ENCODE data around the gene FERMT3.
"Not testable (repeated sequence)": the region's sequence is repeated elsewhere in the genome, so short reads cannot be mapped to it uniquely, and the experiment has no call there.

The FERMT3 gene

GRCh38 chr11:64206457-64207255 lies at the start of gene FERMT3:
TSS of gene FERMT3 (plus strand) at chr11:64206721. CDS start at chr11:64207365, 644 bp downstream.
- DNase-seq (ENCODE audit: low read depth): no peak

DNA sequence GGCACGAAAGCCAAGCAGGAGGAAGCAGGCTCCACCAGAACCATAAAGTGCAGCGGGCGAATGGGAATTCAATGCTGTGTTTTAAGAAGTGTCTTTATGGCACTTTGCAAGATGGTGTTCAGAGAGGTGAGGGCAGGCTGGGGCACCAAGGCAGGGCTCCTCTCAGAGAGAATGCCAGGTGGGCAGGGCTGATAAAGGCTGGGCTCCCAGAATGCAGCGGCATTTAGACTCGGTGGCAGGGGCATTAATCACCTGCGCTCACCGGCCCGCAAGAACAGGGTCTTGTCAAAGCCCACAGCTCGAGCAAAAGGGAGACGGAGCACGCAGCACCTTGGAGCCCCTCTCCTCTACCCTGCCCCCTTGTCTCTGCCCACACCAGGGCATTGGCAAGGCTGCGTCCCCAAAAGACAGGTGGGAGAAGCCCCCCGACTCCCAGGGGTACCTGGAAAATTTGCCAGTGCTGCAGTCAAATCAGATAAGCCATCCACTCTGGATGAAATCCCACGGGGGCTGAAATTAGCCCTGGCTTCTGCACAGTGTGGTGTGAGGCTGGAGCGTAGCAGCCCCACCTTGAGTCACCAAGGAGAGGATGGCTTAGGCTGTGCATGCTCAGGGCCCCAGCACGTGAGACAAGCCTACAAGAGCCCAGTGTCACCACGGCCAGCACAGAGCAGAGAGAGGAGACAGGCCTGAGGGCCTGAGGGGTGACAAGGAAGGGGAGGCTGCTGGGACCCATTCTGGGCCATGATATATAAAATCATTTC lies 48.7 kb upstream of the FERMT3 start:
- DNase-seq (ENCODE audit: low read depth): no peak

DNA sequence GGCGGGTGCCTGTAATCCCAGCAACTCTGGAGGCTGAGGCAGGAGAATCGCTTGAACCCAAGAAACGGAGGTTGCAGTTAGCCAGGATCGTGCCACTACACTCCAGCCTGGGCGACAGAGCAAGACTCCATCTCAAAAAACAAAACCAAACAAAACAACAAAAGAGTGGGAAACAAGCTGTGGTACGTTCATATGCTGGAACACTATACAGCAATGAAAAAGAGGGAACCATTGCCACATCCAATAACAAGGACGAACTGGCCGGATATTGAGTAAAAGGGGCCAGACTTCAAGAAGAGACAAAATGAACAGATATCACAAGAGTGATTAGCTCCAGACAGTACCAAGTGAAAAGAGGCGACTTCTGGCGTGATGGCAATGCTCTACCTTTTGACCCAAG lies 45.5 kb upstream of the FERMT3 start:
- no peak for DNase-seq (ENCODE audit: low read depth)

DNA sequence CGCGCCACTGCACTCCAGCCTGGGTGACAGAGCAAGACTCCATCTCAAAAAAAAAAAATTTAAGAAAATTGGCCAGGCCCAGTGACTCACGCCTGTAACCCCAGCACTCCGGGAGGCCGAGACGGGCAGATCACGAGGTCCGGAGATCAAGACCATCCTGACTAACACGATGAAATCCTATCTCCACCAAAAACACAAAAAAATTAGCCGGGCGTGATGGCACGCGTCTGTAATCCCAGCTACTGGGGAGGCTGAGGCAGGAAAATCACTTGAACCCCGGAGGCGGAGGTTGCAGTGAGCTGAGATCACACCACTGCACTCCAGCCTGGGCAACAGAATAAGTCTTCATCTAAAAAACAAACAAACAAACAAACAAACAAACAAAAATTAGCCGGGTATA lies 43.8 kb upstream of the FERMT3 start:
- not testable (repeated sequence) for DNase-seq (ENCODE audit: low read depth)

DNA sequence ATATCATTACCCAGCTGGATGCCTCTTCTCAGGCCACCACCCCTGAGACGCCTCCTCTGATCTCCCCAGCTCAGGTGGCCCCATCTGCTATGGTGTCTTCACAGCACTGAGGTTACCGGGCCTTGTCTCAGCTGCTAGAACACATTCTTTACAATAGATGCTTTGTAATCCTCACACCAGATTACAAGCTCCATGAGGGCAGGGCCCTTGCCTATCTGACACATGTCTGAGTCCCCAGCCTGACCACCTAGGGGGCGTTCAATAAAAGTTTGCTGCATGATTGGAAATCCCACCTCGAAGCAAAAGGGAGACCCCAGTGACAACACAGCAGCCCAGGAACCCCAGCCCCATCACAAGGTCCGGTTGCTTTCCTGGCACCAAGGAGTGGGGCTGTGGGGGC lies 42.6 kb upstream of the FERMT3 start:
- no peak for DNase-seq (ENCODE audit: low read depth)

DNA sequence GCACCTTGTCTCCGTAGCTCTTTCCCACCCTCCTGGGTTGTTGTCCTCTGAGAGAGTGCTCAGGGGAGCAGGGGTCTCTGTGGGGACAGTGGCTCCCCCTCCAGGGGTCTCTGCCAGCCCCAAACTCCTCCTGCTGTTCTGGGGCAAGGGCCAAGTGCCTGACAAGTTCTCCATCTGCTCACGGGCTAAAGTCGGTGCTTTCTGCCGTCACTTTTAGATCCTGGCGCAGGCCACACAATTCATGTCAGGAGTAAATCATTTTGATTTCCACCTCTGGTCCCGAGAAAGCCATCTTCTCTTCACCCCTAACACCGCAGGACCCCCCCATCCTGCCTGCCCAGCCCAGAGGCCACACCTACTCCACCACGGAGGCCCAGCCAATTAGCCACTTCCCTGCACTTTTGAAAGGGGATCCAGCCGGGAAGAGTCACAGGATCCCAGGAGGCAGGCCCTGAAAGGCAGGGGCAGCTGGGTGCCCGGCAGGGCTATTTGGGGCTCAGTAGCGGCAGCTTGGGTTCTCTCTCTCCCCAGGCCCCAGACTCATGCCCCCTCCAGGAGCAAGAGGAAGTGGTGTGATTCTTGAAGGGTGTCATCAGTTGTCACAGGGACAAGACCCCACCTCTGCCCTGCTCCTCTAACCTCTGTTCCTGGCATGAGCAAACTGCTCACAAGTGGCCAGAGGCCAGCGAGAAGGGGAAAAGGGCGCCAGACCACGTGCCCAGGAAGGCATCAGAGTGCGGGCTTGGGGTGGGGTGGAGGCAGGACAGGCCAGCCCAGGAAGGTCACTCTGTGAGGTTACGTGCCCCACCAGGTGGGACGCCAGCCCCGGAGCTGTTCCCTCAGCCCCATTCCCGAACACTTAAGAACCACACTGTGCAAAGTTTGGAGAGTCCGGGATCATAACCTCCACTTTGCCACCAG lies 41.9 kb upstream of the FERMT3 start:
- DNase-seq (ENCODE audit: low read depth): no peak

- no peak for DNase-seq (ENCODE audit: low read depth)
These were observed 41.1 kb upstream of the FERMT3 start for GRCh38 chr11:64165481-64165841.

GRCh38 chr11:64165842-64166635 lies 40.5 kb upstream of the FERMT3 start, which contains the start of gene MACROD1:
TSS of gene MACROD1 (minus strand) at chr11:64166113. CDS start at chr11:64165994, 119 bp downstream.
- peak; percentile 49 for DNase-seq (ENCODE audit: low read depth)

- DNase-seq (ENCODE audit: low read depth): no peak
These were observed 36.1 kb upstream of the FERMT3 start for GRCh38 chr11:64170419-64170818.

DNA sequence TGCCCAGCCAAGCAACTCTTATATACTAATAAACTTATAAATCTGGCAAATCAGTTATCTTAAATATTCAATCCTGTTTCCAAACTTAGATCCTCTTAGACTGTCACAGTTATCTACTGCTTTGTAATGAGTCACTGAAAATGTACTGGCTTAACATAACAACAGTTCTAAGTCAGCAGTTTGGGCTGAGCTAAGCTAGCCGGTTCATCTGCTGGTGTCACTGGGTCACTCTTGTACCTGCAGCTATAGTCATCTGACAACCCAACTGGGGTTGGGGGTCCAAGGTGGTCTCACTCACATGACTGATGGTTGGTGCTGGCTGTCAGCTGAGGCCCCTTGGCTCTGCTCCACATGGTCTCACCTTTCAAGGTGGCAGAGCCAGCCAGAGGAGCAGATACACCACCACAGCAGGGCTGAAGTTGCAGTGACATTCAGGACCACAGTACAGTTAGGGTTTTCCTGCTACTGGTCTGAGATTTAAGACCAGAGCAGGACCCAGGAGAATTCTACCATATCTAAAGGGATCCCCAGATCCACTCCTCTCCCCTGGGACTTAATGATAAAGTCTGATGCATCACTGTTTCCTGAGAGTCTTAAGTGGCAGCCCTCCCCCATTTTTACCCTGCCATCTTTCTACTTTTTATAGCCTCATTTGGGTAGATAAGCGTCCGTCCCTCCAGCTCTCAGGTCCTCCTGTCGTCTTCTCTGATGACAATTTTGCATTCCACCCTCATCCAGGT lies 32.7 kb upstream of the FERMT3 start:
- DNase-seq (ENCODE audit: low read depth): no peak

- DNase-seq (ENCODE audit: low read depth): no peak
These were observed 29.8 kb upstream of the FERMT3 start for GRCh38 chr11:64176751-64177150.

DNA sequence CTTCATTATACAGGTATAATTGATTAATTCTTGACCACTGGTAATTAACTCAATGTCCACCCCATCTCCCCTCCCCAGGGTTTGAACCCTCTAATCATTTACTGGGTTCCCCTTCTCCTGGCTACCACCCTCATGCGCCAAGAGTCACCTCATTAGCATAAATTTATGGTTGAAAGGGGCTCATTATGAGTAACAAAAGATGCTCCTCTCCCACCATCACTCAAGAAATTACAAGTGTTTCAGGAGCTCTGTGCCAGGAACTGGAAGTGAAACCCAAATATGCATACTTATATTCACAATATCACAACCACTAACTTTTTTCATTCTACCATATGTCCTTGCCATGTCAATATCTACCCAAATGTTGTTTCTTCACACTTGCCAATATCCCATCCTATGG lies 28.3 kb upstream of the FERMT3 start:
- no peak for DNase-seq (ENCODE audit: low read depth)

- no peak for DNase-seq (ENCODE audit: low read depth)
These were observed 27.4 kb upstream of the FERMT3 start for GRCh38 chr11:64178951-64179639.

DNA sequence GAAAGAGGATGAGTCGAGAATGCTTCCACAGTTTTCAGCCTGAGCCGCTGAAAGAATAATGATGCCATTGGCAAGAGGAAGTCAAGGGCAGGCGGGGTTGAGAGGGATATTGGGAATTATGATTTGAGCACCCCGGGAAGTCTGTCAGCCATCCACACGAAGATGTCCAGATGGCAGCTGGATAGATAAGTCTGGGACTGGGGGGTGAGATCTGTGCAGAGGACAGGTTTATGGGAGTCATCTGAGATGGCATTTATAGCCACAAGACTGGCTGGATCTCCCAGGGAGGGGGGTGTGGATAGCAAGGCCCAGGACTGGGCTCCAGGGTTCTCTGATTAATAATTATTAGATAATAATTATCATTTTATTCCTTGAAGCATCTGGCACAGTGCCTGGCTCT lies 25.6 kb upstream of the FERMT3 start:
- DNase-seq (ENCODE audit: low read depth): no peak

GRCh38 chr11:64181506-64182411 lies 24.8 kb upstream of the FERMT3 start:
- no peak for DNase-seq (ENCODE audit: low read depth)

- DNase-seq (ENCODE audit: low read depth): no peak
These were observed 22.6 kb upstream of the FERMT3 start for GRCh38 chr11:64183890-64184289.

GRCh38 chr11:64185175-64185692 lies 21.3 kb upstream of the FERMT3 start:
- DNase-seq (ENCODE audit: low read depth): no peak

GRCh38 chr11:64185693-64186491 lies 20.6 kb upstream of the FERMT3 start, which contains the start of gene STIP1:
TSS of gene STIP1 (plus strand) at chr11:64186171. CDS start at chr11:64186262, 91 bp downstream.
- peak; percentile 97 for DNase-seq (ENCODE audit: low read depth)

Measured in stimulated activated CD8-positive, alpha-beta memory T cell treated with anti-CD3 and anti-CD28 coated beads, Interleukin-12 subunit alpha, Interleukin-12 subunit beta, amount 100 ng/mL, for 1 hour (primary cell).